Keratinocyte (primary cell): ENCODE results near the gene RASL10A.

Experiments
- CTCF ChIP-seq, 3 experiments: IDR thresholded peaks in 1 of 3; conservative IDR thresholded peaks in 1 of 3; optimal IDR thresholded peaks in 1 of 3; 2 replicates in 2 of 3; 3 replicates in 1 of 3; pipeline versions ENCODE3 to v1.5.1; 2011; ENCODE audit warnings: low read length in 3 of 3, mild to moderate bottlenecking in 3 of 3, moderate library complexity in 2 of 3, control low read depth in 1 of 3, inconsistent platforms in 1 of 3; ENCODE audit not compliant: insufficient read depth in 2 of 3; ENCODE audit errors: extremely low read depth in 1 of 3
- EZH2 ChIP-seq: IDR thresholded peaks from one replicate; pipeline ENCODE4 v1.6.1; 2012; ENCODE audit warnings: inconsistent platforms, mild to moderate bottlenecking, low read length, moderate library complexity

- no peak for TF ChIP-seq CTCF (optimal IDR thresholded peaks at IDR 0.05 in 1 of 3, IDR thresholded peaks at IDR 0.05 in 1 of 3, conservative IDR thresholded peaks at IDR 0.05 in 1 of 3; ENCODE audit: extremely low read depth in 1 of 3, insufficient read depth in 2 of 3, low read length in 3 of 3)
- TF ChIP-seq EZH2: no peak
Measured at GRCh38 chr22:29265929-29266328, 49.6 kb downstream of the RASL10A start.
